ENCODE measurements around the gene NUDT4. TPM values are rescaled to one million over a fixed set of nuclear protein-coding genes. Genes with fewer than 3 reads are reported as not detected.
A peak's percentile ranks its signal among the peaks of the same experiment; 100 is the strongest.

NUDT4 gene
- total and polyA plus RNA-seq, 2 of the 13 experiments (the other 11 are each of a cell fraction or from before 2014, with no cell fraction given), result 37.3 to 70.1 TPM

GRCh38 chr12:93348575-93349435 is 28.9 kb upstream of the NUDT4 start (continued):
- TF ChIP-seq ZXDC (CRISPR knock-in tag; IDR thresholded peaks at IDR 0.05), result no peak

GRCh38 chr12:93351726-93352125 is 26.0 kb upstream of the NUDT4 start:
- Histone ChIP-seq H3K9ac (ENCODE audit: insufficient read depth, low read depth, low read length) (no peak overlapping the region), H3K4me3 (replicated peaks in 1 of 3; ENCODE audit: insufficient read depth in 1 of 3, low read depth in 2 of 3, low read length in 3 of 3) (no peak overlapping the region), H3K9me3 (ENCODE audit: low read length) (no peaks in the 10 kb centered on the region), H4K20me1 (ENCODE audit: insufficient read depth, low read length) (no peaks in the 10 kb centered on the region), H3K27me3 (ENCODE audit: control insufficient read depth in 1 of 2, insufficient read depth in 2 of 2, low read length in 2 of 2) (no peaks in the 10 kb centered on the region), H3K27ac (ENCODE audit: extremely low read length, insufficient read depth, low read length) (no peak overlapping the region), H3K4me1 (ENCODE audit: insufficient read depth, low read length) (0 out of 2 replicates have a peak, but pooled peaks cover 2% of the 10 kb centered on the region), H2AFZ (ENCODE audit: low read length) (no peak overlapping the region), H3K36me3 (replicated peaks in 1 of 2; ENCODE audit: control insufficient read depth in 1 of 2, insufficient read depth in 2 of 2, low read length in 2 of 2) (no peaks in the 10 kb centered on the region), H3K79me2 (ENCODE audit: insufficient read depth, low read length) (no peaks in the 10 kb centered on the region), H3K4me2 (ENCODE audit: low read depth, low read length) (no peak overlapping the region)
- no TSS peak for BruUV-seq (replicated peaks)
- ATAC-seq, result no peak
- ChIA-PET POLR2A (no interaction called here), CTCF (ENCODE audit: low intra/inter-chr PET ratio, low total read pairs) (no interaction called here)
- DNase-seq (ENCODE audit: low spot score), result no peak
- WGBS (ENCODE audit: low lambda C conversion rate), result 71% methylated on average over 1 of the region's 1 CpG
- intact Hi-C loops (cut with micrococcal nuclease; ENCODE audit: unreplicated experiment) (no loop called here), in situ Hi-C loops (cut with HindIII; ENCODE audit: extremely low pct_ligation_motif_present, low pct_unique_long_range_greater_than_20kb) (no loop called here)
- TF ChIP-seq CTCF (CRISPR knock-in tag; IDR thresholded peaks at IDR 0.05), result peak; percentile 27; the same call in 1 of the 2 replicates
- peak; percentile 27 for TF ChIP-seq STAG1 (CRISPR knock-in tag; IDR thresholded peaks at IDR 0.05)
- TF ChIP-seq ZNF619 (CRISPR knock-in tag; IDR thresholded peaks at IDR 0.05), result no peak
- no peak for TF ChIP-seq ZNF512 (CRISPR knock-in tag; IDR thresholded peaks at IDR 0.05)
- no peak for TF ChIP-seq ASH2L (IDR thresholded peaks at IDR 0.05; ENCODE audit: insufficient read length, low read depth, low read length)
- FAIRE-seq, result no peak

Measured in HepG2 (cell line).